ENCODE measurements around the gene NEB.
A peak's percentile ranks its signal among the peaks of the same experiment; 100 is the strongest.

The NEB gene

DNA sequence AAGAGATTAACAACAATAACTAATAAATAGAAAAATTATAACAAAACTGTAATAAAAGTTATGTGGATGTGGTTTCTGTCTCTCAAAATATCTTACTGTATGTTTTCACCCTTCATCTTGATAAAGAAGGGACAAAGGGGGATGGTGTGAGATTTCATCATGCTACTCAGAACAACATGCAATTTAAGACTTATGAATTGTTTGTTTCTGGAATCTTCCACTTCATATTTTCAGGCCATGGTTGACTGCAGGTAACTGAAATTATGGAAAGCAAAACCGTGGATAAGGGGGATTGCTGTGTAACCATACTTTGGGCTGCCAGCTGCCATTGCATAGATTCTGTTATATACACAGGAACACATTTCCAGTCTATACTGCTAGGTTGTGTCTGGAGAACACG is 45.6 kb downstream of the NEB start:
- no peak for DNase-seq

DNA sequence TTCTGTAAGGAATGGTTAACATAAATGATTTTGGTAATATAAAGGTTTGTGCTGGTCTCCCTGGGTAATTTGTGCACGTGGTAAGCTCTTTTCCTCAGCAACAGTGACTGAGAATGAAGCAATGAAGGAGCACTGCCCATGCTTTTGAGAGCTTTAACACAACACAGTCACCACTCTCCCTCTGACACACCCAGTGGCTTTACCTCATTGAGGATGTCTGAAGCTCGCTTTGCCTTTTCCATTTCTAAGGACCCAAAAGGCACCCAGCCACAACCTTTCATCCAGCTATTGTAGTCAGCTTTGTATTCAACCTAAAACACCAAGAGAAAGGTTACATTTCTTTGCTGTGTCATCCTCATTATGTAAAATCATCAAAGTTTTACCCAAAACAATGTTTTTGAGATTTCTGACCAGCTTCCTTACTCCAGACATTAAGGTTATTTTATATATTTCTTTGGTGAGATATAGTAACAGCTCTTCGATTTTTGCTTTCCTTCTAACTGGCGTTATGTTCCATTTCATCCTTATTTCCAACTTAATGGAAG is 51.7 kb downstream of the NEB start:
- DNase-seq, result no peak

DNA sequence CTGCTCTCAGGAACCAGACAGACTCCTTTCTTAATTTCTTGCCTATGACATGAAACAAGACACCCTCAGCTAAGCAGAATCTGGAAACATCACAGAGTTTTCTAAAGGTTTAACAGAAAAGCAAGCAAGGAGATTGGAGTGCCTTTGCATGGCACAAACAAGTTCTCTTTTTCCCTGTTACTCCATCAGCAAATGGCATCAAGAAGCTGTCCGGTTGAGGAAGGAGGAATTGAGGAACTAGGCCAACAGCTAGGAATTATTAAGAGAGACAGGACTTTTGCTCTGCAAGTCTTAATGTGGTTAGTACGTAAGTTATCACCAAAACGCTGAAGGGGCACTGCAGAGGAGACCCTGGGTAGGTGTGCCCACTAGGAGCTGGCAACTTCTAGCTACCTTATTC is 53.2 kb downstream of the NEB start:
- peak; percentile 28 for DNase-seq

DNA sequence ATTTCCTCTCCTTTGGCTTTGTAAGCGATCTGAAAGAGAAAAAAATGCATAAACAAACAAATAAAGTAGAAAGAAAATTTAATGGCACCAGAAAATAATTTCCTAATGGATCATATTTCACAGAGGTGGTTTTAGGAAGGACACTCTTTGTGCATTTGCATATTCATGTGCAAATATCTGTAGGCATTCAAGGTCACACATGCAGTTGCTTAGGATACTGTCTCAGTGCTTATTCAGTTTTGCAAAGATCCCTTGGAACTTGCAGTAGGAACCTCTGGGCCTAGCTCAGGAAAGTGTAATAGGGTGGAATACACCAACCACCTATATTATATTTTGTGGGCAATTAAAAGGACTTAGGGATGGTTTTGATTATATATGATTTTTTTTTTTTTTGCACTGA is 54.3 kb downstream of the NEB start:
- no peak for DNase-seq

DNA sequence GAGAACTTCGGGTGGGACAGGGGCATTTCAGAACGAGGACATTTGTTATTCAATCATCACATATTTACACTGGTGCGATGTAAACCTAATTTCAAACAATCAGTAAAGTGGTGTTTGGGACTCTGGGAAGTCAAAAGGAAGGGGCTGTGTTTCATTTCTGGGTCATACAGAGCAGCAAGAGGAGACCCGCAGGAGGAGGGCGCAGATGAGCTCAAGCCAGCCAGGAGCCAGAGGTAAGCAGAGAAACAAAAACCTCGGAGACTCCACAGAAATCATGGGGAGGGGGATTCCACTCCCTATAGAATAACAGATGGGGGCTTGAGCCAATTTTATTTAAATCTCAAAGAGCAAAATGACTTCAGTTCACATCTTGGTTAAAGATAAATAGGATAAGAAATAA is 55.4 kb downstream of the NEB start:
- DNase-seq, result no peak

DNA sequence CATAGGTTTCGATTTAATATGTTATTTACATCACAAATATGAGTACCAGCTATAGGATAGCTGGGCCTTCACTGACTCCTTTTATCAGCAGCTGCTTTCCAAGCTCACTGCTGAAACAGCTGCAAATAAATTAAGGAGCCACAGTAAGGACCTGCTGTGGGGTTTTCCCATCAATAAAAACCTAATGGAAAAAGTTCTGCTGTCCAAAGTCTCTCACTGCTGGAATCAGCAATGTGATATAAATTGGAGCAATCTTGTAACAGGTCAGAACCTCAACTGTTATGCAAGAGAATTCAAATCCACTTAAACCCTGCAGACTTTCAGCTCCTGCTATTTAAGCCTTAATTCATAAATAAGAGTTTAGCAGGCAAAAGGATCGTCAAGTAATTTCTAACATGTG is 61.3 kb downstream of the NEB start:
- no peak for DNase-seq

DNA sequence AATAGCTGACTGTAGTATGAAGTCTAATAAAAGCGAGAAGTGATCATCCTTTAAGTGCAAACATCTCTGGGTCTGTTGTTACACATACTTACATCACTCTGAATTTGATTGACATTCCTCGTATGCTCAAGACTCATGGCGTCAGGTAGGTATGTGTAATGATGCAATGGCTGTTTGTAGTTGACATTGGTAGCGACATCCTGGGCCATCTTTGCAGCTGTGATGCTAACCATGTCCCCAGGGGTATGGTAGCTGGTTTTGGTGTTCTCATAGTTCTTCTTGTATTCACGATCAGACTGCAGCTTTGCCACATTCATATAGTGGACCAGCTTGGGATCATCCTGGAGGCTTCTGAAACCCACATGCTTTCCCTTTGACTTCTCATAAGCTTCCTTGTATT is 62.0 kb downstream of the NEB start:
- no peak for DNase-seq

DNA sequence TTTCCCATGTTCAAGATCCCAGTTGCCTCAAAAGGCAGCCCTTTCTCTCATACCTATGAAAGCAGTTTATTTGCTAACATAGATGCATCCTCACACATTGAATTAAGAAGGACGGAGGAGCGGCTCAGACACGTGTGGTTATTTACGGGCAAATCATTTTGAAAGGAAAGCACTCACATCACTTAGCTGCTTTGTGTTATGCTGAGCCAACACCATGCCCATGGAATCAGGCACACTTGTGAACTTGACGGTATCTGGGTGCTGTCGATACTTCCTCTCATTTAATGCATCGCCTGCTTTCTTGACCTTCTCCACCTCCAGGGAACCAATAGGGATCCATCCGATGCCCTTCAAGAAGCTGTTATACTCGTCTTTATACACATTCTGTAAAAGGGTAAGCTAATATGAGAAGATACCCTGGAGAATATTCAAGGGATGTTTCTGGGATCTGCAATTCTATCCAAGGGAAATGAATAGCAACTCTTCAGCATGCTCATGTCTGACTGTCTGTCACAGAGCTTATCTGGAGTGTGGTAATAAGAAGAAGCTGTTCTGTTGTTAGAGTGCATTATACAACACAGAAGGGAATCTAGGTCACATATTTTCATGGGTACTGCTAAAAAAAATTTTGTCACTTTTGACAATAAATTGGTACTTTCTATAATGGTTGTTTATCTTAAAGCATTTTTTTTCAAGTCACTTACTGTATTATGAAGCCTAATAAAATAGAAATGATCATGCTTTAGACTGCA is 63.3 kb downstream of the NEB start:
- no peak for DNase-seq

DNA sequence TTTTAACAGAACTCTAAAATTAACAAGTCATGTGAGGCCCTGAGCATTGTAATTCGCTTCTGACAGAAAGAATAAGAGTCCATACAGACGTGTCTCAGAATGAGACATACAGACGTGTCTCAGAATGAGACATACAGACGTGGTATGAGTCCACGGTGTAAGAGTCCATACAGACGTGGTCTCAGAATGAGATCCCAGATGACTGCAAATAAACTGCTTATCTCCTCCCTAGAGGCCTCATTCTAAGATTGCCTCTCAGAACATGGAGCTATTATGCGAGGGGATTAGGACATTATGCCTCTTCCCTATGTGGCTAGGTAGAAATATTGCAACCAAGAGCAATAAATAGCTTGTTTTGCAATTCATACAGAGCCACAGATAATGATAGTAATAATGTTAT is 63.9 kb downstream of the NEB start:
- no peak for DNase-seq

DNA sequence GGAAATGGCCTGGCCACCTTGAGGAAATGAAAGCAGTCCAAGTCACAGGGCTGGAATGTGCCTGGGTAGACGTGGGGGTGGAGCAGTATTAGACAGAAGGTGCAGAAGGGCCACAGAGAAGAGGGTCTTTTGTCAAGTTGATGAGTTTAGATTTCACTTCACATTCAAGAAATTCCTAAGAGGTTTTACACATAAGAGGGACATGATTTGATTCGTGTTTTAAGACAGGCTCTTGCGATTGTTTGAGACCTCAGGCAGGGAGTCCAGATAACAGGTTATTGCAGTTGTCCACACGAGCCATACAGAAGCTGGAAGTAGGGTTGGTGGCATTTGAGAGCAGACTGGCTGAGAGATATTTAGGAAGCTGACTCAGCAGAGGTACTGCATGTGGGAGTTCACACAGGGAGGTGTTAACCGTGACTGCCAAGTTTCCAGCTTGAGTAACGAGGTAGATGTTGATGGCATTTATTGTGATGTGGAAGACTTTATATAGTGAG is 64.6 kb downstream of the NEB start:
- no peak for DNase-seq

DNA sequence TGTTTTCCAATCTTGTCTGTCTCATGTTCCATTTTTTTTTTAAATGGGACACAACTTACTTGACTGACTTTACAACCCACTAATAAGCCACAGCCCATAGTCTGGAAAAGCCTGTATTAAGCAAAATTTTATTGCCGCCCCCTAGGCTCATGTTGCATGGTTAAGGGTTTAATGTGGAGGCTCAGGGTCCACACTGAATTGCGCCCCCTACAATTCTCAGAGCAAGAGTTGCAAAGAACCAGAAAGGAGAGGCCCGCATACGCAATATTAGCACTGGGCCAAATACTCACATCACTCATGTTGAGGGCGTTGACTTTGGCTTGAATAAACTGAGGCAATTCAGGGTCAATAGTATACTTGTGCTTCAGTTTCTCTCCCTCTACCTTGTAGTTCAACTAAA is 65.5 kb downstream of the NEB start:
- DNase-seq, result no peak

DNA sequence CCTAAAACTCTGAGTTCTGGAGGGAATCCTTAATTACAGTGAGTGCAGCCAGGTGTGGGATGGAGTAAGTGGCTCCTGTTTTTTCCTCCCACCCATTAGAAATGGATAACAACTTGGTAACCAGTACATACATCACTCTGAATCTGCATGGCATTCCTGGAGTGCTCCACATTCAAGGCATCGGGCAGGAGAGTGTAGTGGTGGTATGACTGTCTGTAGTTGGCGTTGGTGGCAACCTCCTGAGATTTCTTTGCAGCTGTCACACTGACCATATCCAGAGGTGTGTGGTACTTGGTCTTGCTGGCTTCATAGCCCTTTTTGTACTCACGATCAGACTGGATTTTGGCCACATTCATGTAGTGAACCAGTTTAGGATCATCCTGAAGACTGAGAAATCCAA is 68.3 kb downstream of the NEB start:
- DNase-seq, result no peak

DNA sequence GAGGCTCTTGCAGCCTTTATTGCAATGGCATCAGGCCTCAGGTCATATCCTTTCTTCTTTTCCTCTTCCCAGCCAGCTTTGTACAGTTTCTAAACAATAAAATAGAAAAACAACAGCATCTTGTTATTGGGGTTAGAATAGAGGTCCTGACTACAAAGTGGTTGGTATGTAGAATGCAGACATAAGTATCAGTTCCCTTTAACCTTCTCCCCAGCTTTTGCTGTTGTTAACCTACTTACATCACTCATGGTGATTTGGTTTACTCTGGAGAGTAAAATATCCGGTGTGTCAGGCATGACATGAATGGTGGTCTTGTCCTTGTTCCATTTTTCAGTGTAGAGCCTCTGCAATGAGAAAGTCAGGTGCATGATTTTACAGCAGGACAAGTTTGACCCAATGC is 69.8 kb downstream of the NEB start:
- DNase-seq, result no peak

DNA sequence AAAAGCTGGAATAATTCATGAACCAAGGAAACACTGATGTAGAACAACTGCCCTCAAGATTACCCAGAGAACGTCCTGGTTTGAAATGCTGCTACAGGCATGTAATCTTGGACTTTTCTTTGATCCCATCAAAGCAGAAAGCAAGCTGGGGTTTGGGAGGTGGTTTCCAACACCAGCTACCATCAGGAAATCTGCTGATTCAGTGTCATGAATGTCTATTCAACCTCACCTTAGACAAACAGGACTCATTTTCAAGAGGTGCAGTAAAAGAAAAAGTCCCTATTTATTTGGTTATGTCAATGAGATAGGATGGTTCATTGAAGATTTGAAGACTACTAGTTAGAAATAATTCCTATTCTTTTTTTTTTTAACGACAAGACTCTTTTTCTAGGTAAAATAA is 72.7 kb downstream of the NEB start:
- no peak for DNase-seq

DNA sequence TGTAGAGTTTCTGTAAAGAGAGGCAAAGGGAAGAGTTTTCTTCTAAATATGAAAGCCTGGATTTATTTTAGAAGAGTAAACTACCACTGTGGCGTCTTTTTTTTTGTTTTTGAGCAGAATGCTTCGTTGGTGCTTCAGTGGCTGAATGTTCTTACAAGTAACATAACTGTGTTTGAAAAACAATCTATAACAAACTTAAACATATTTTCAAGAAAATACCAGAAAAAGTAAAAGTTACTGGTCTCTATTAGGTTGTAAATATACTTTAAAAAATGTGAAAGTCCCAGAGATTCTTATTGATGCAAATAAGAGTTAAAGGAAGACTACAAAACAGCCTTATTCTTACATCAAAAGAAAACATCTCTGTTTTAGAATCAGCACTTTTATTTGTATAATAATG is 76.2 kb downstream of the NEB start:
- no peak for DNase-seq

DNA sequence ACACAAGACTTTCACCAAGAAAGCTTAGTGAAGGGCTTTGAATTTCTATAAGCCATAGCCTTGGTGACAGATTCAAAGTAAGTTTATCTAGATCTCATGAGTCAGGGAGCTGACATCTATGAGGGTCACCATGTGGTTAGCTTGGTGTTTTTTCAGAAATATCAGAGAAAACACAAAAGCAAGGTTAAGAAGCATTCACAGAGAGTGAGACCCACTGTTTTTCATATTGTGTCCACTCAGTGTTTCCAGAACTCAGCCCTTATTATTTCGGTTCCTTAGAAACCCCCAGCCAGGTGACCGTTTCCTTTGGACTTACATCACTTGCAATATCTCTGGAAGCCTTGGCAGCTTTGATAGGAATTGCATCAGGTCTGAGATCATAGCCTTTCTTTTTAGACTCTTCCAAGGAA is 76.6 kb downstream of the NEB start:
- DNase-seq, result no peak

DNA sequence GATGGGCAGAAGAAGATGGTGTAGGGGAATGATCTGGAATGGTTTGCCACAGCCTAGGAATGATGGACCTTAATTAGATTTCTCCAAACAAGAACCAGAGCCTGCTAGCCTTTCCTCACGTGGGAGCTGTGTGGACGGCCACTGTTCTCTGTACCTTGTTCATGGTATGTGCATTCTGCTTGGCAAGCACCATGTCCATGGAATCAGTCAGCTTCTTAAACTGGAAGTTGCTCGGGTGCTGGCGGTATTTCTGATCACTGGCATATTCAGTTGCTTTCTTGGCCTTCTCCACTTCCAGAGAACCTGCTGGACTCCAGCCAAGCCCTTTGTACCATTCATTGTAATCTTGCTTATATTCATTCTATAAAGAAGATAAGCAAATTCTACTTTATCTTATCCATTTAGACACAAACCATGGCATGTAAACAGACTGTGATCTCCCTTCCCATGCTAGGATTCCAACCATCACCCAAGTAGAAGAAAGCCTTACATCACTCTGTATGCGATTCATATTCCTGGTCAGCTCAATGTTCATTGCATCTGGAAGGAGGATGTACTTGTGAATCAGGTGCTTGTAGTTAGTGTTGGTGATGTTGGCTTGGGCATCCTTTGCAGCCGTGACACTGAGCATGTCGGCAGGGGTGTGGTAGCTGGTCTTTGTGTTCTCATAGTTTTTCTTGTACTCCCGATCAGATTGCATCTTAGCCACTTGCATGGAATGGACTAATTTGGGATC is 78.4 kb downstream of the NEB start:
- DNase-seq, result no peak

DNA sequence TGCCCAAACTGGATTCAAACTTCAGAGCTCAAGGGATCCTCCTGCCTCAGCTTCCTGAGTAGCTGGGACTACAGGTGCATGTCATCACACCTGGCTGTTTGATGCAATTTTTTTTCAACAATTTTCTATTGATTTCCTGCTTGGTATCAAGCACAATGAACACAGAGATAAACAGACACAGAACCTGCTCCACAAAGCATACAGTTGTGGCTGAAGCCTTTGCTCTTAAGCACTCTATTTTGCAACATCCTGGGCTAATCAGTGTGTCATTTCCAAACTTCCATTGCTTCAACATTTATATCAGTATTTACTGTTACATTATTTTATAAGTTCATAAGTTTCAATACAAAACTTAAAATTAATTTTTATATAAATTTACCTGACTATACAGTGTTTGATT is 79.4 kb downstream of the NEB start:
- DNase-seq, result no peak

DNA sequence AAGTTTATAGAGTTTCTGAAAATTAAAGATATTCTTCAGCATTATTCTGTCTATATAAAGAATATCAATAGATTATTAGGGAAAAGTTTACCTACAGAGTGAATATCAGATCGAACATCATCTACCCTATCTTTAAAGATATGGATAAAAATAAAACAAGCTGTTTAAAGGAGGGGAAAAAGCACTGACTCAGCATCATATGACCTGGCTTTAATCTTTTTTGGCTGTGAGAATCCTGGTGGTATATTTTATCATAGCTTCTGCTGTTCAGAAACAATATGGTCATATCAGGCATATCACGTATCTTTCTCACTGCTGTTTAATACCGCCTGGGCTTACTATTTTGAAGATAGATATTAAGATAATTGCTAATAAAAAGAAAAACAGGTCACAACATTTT is 80.2 kb downstream of the NEB start:
- no peak for DNase-seq

DNA sequence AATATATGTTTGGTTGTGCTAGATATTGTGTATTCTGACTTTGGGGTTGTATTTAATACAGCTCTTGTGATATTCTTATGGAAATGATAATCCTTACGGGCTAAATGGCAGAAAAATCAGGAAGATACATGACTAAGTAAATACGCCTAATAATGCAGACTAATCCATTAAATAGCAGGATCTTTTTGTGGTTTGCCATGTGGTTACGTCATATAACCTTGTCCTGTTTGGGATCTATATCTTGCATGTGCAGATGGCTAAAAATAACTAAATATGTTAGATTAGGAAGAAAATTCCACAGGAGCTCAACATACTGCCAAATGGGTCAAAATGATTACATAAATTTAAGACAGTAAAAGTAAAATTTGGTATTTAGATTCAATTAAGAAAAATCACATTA is 83.0 kb downstream of the NEB start:
- DNase-seq, result no peak

DNA sequence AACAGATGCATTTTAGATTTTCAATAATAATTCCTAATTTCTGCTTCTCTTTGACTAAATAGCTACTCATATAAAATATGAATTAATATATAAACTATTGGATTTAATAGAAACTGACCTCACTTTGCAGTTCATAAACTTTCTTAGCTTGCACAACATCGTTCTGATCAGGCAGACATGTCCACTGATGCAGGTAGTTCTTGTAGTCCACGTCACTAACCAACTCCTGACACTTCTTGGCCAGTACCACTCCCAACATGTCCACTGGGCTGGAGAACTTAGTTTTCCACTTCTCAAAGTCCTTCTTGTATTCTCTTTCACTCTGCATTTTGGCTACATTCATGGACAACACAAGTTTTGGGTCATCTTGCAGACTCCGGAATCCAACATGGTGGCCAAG is 83.8 kb downstream of the NEB start:
- DNase-seq, result no peak

DNA sequence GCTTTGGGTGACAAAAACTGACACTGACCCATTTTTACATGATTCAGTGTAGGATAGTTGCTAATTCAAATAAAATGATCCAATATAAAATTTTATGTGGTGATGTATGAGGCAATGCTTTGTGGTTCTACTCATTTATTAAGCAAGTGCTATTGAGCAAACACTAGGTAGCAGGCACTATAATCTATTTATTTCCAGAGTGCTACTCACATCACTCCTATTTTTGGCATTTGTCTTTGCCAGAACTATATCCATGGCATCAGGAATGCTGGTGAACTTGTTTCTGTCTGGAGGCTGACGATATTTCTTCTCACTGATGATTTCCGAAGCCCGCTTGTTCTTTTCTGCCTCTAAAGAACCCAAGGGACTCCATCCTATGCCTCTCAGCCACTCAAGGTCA is 84.3 kb downstream of the NEB start:
- no peak for DNase-seq

DNA sequence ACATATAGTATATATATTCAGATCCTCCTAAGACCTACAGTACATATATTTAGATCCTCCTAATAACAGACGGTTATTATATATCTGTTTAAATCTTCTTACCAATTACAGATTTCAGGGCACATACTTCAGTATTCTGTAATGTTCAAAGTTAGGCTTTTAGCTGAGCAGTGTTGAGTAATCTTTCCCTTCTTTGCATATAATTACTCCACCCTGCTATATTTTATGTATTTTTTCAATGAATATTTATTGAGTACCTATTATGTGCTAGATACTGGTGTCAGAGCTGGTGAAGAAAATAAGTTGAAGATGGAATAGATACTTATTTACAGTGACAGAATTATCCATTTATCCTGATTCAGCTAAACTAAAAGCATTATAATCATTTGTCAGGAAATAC is 84.9 kb downstream of the NEB start:
- no peak for DNase-seq

DNA sequence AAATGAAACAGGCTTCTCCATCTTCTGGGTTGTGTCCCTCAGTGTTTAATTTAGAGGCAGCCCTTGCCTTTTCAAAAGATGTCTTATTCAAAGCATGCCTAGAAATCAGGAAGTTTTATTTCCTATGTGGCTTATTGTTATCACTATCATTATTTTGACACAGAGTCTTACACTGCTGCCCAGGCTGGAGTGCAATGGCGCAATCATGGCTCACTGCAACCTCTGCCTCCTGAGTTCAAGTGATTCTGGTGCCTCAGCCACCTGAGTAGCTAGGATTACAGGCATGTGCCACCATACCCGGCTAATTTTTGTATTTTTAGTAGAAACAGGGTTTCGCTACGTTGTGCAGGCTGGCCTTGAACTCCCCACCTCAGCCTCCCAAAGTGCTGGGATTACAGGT is 87.8 kb downstream of the NEB start:
- peak; percentile 5 for DNase-seq

DNA sequence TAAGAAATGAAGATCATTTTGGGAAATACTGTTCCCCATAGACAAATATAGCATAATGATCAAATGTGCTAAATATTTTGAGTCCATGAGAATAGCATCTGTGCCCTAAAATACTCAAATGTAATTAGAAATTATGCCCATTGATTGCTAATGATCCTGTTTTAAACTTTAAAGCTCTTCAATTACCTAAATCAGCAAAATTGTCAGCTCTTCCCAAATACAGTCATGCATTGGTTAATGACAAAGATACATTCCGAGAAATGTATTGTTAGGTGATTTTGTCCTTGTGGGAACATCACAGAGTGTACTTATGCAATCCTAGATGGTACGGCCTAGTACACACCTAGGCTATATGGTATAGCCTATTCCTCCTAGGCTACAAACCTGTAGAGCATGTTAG is 89.7 kb downstream of the NEB start:
- no peak for DNase-seq

Measured in suppressor macrophage treated with lipopolysaccharide for 4 hours (primary cell).